NCI-H82 treated with DMSO at 0.1 percent for 48 hours (cell line): ENCODE data around the gene GPC1.

Experiments
- DNase-seq: peaks from one replicate; lab custom pipeline; 2025; ENCODE audit not compliant: unreplicated experiment; lab: John Stamatoyannopoulos, UW

The GPC1 gene

GRCh38 chr2:240454106-240454901 lies 18.8 kb downstream of the GPC1 start:
- no peak for DNase-seq

GRCh38 chr2:240455272-240455646 lies 19.8 kb downstream of the GPC1 start:
- no peak for DNase-seq

- DNase-seq = no peak
These were observed 20.4 kb downstream of the GPC1 start for GRCh38 chr2:240455647-240456446.

DNA sequence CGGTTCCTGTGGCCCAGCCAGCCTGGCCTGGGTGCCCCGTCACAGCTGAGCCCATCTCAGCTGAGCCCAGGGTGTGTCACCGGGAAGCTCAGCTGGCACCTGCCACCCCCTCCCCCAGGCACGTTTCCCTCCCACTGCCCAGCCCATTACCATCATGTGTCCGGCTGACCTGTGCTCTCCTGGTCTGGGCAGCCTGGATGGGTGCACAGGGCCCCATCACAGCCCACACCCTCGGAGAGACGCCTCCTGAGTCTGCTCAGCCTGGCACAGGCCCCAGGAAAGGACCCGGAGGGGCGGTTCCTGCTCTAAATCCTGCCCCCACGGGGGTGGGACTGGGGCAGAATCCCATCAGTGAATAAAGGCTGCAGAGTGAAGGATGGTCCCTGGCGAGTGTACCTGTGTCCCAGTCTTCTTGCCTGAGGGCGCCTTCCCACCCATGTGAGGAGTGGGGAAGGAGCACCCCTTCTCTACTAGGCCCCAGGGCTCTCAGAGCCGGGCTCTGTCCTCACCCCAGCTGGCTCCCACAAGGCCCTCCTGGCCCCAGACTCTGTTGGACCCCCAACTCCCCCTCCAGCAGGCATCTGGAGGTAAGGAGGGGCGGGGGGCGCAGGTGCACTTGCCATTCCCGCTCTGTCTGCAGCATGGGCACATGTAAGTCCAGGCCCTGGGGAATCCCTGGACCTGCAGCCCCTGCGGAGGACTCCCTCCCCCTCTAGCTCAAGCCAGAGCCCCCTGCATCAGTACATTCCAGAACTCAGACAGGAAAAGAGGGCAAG lies 21.2 kb downstream of the GPC1 start:
- DNase-seq = no peak

GRCh38 chr2:240457223-240458043 lies 22.0 kb downstream of the GPC1 start:
- no peak for DNase-seq

DNA sequence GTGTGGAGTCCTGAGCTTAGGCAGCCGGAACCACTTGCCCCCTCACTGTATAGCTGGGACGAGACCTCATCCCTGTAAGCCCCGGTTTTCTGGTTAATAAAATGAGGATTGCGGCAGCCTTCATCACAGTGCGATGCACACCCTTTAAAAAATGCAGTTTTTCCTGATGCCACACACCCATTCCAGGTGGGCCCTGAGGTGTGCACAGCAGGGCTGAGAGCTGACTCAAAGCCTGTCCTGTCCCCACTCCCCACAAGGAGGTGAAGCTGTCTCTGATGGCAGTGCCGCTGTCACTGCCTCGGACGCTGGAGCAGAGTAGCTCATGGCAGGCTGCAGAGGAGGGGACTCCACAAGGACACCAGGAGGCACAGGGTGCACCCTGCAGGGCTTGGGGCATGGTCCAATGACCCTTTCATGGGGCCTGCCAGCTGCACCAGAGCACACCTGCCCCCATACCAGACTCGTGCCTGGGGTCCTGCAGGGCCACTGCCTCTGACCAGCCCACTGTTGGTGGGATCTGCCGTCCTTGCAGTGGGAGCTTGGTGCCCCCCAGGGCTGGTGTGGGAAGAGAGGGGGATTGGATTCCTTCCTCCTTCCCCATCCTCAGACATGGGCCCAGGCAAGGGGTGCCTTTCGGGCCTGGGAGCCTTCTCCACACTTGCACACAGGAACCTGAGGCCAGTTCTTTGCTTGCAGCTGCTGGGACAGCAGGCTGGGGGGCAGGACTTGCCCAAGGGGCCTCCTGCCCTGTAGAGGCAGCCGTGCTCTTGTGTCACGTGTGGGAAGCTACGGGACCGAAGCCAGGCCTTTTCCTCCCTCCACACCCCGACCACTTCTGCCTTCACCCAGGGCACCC lies 22.8 kb downstream of the GPC1 start:
- DNase-seq = no peak

DNA sequence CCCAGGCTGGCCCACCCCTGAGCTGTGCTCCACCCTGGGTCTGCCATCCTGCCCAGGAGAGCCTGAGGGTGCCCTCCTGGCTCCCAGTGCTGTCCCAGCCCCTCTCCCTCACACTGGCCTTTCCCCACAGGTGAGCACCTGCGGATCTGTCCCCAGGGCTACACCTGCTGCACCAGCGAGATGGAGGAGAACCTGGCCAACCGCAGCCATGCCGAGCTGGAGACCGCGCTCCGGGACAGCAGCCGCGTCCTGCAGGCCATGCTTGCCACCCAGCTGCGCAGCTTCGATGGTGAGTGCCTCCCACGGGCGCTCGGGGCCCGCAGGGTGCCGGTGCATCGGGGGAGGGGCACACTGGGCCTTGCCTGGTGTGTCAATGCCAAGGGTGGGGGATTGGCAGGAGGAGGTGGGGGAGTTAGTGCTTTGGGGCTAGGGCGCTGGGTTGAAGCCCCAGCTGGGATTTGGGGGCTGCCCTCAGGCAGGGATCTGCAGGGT lies 23.5 kb downstream of the GPC1 start:
- DNase-seq = no peak

- DNase-seq = no peak
These were observed 24.2 kb downstream of the GPC1 start for GRCh38 chr2:240459401-240460252.

GRCh38 chr2:240460253-240460711 lies 24.8 kb downstream of the GPC1 start:
- DNase-seq = no peak

- no peak for DNase-seq
These were observed 25.4 kb downstream of the GPC1 start for GRCh38 chr2:240460781-240461431.

GRCh38 chr2:240461471-240462072 lies 26.1 kb downstream of the GPC1 start:
- DNase-seq = no peak

- no peak for DNase-seq
These were observed 26.7 kb downstream of the GPC1 start for GRCh38 chr2:240462073-240462706.

- DNase-seq = no peak
These were observed 27.3 kb downstream of the GPC1 start for GRCh38 chr2:240462707-240463273.

DNA sequence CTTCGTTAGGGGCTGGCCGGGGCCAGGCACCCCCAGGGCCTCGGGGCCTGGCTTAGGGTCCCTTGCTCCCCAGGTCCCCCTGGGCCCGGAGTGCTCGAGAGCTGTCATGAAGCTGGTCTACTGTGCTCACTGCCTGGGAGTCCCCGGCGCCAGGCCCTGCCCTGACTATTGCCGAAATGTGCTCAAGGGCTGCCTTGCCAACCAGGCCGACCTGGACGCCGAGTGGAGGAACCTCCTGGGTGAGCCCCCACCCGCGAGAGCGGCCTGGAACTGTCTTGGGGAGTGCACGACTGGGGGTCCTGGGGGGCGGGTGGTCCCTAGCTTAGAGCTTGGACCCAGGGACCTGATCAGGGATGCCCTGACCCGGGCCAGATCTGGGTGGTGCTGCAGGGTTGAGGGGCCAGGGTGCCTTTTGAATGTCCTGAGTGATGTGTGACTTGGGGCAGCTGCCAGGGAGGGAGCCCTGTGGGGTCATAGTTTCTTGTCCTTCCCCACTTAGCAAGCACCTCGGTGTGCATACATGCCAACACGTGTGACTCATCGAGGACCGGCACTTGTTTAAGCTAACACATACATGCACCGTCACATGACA lies 27.9 kb downstream of the GPC1 start:
- DNase-seq = no peak

GRCh38 chr2:240463866-240464481 lies 28.5 kb downstream of the GPC1 start:
- DNase-seq = no peak
